Right atrium auricular region (tissue), 2 donors: ENCODE data around the gene TMEM219. TPM values are rescaled to one million over a fixed set of nuclear protein-coding genes. Genes with fewer than 3 reads are reported as not detected.

Source experiments
- DNase-seq: peaks from one replicate; pipeline ENCODE4 v3.0.0-alpha.2; 2019; ENCODE audit warnings: low spot score
- H3K27ac ChIP-seq, 2 donors: fragments of 200-600 bp; sonication (generic); 1 replicate in 1 of 2; 2 replicates in 1 of 2; pipeline ENCODE4 v1.5.1; 2016 to 2019
- H3K27me3 ChIP-seq, 2 donors: fragments of 200-600 bp; sonication (generic); one replicate each; pipeline versions ENCODE4 v1.5.1 to v1.6.0; 2017 to 2019
- H3K36me3 ChIP-seq: fragments of 200-600 bp; sonication (generic); one replicate; pipeline ENCODE4 v1.5.1; 2016
- H3K4me1 ChIP-seq, 2 donors: fragments of 200-600 bp; sonication (generic); one replicate each; pipeline versions ENCODE4 v1.5.1 to v1.6.0; 2017 to 2019
- H3K4me3 ChIP-seq, 2 donors: fragments of 200-600 bp; sonication (generic); 1 replicate in 1 of 2; 2 replicates in 1 of 2; pipeline ENCODE4 v1.5.1; 2017 to 2019; ENCODE audit warnings: mild to moderate bottlenecking in 1 of 2, moderate library complexity in 1 of 2
- H3K9me3 ChIP-seq, 2 donors: fragments of 200-600 bp; sonication (generic); one replicate each; pipeline ENCODE4 v1.5.1; 2019
- CTCF ChIP-seq, 2 donors: fragments of 200-600 bp; sonication (generic); IDR thresholded peaks; one replicate each; pipeline ENCODE4 v1.5.1; 2019; ENCODE audit warnings: antibody characterized with exemption in 2 of 2
- total RNA-seq, 2 donors: library from RNA; depleted of rRNA; stranded (reverse); fragments of >200 nt; gene quantifications; one replicate each; pipeline ENCODE4 v1.1.0, GENCODE V29; 2016

Gene TMEM219
- total RNA-seq, 2 donors from 2014 or later = 100 to 107 TPM

DNA sequence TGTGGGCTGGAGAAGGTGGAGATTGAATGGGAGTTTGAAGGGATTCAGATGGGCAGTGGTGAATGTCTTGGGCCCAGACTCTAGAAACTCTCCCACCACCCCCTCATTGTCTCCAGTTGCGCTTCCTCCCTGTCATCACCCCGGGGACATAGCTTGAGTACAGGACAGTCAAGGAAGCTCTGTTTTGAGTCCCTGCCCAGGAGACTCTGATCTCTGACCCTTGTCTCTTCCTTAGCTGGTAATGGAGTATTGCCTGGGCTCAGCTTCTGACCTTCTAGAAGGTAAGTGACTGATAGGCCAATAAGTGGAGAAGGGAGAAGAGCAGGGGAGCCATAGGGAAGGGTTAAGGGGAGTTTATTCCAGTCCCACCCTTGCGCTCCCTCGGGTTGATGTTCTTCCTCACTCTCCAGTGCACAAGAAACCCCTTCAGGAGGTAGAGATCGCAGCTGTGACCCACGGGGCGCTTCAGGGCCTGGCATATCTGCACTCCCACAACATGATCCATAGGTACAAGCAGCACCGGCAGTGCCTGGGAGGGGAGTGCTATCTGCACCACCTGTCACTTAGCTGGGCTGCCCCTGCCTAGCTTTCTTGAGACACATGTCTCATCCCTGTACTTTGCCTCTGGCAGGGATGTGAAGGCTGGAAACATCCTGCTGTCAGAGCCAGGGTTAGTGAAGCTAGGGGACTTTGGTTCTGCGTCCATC is 16.8 kb downstream of the TMEM219 start:
- no peaks in the 10 kb centered on the region for H3K9me3 ChIP-seq
- H3K27me3 ChIP-seq = no peaks in the 10 kb centered on the region
- peaks cover 0 to 49% of the 10 kb centered on the region in 2 donors for H3K4me1 ChIP-seq
- DNase-seq = no peak
- H3K27ac ChIP-seq = peak overlapping the region in 1 of 2 donors; percentile 6
- no peak overlapping the region for H3K4me3 ChIP-seq
- peaks cover 63% of the 10 kb centered on the region for H3K36me3 ChIP-seq
- no peak for TF ChIP-seq CTCF (IDR thresholded peaks at IDR 0.05)

GRCh38 chr16:29982560-29983419 is 20.9 kb downstream of the TMEM219 start:
- Histone ChIP-seq H3K4me1 (peaks cover 0 to 13% of the 10 kb centered on the region in 2 donors), H3K36me3 (peaks cover 100% of the 10 kb centered on the region), H3K27me3 (no peaks in the 10 kb centered on the region), H3K4me3 (no peak overlapping the region), H3K9me3 (no peaks in the 10 kb centered on the region), H3K27ac (no peak overlapping the region)
- no peak for TF ChIP-seq CTCF (IDR thresholded peaks at IDR 0.05)
- no peak for DNase-seq

GRCh38 chr16:29983420-29984136 is 21.7 kb downstream of the TMEM219 start:
- Histone ChIP-seq H3K4me1 (peaks cover 0 to 5% of the 10 kb centered on the region in 2 donors), H3K36me3 (peaks cover 100% of the 10 kb centered on the region), H3K27ac (no peak overlapping the region), H3K9me3 (no peaks in the 10 kb centered on the region), H3K27me3 (no peaks in the 10 kb centered on the region), H3K4me3 (no peak overlapping the region)
- no peak for TF ChIP-seq CTCF (IDR thresholded peaks at IDR 0.05)
- DNase-seq = no peak

DNA sequence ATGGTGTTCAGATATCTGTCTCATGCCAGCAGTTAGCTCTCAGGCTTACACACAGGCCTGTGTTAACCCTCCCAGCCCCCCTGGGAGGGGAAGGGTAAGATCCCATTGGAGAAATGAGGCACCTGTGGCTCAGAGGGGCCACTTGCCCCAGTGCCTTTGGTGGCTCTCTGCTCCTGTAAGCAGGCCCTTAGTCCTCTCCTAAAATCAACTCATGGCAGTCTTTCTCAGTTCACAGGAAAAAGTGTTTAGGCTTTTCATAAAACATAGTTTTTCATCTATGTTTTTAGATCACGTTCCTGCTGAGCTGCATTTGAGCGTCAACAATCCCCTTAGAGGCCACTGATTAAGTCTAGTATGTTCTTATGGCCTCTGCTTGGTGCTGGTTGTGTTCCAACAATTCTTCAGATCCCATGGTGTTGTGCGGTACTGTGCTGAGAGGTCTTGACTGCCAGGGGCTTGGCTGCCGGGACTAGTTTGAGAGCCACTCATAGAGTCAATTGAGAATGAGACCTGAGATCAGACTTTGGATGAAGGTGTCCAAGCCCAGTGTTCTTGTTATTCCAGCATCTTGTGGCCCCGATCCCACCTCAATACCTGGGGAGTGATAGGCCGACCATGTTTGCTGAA is 22.4 kb downstream of the TMEM219 start:
- H3K9me3 ChIP-seq = no peaks in the 10 kb centered on the region
- no peaks in the 10 kb centered on the region for H3K4me1 ChIP-seq
- H3K36me3 ChIP-seq = peaks cover 100% of the 10 kb centered on the region
- H3K4me3 ChIP-seq = no peak overlapping the region
- no peak for TF ChIP-seq CTCF (IDR thresholded peaks at IDR 0.05)
- H3K27ac ChIP-seq = no peak overlapping the region
- DNase-seq = no peak
- no peaks in the 10 kb centered on the region for H3K27me3 ChIP-seq

- H3K27me3 ChIP-seq = no peaks in the 10 kb centered on the region
- TF ChIP-seq CTCF (IDR thresholded peaks at IDR 0.05) = no peak
- H3K4me3 ChIP-seq = no peak overlapping the region
- H3K9me3 ChIP-seq = no peaks in the 10 kb centered on the region
- H3K27ac ChIP-seq = no peak overlapping the region
- peaks cover 100% of the 10 kb centered on the region for H3K36me3 ChIP-seq
- DNase-seq = no peak
- H3K4me1 ChIP-seq = no peaks in the 10 kb centered on the region
These were observed 22.9 kb downstream of the TMEM219 start for GRCh38 chr16:29984764-29985147.
